Measurements from ENCODE around the gene LIPI.
"Not testable (repeated sequence)": the region's sequence is repeated elsewhere in the genome, so short reads cannot be mapped to it uniquely, and the experiment has no call there.

LIPI gene

GRCh38 chr21:14073615-14074014 lies 137.1 kb downstream of the LIPI start:
- no peak for DNase-seq (ENCODE audit: low spot score)

- DNase-seq (ENCODE audit: low spot score): no peak
Observed at GRCh38 chr21:14072761-14073535, 137.8 kb downstream of the LIPI start.

GRCh38 chr21:14071902-14072734 lies 138.6 kb downstream of the LIPI start:
- DNase-seq (ENCODE audit: low spot score): no peak

- DNase-seq (ENCODE audit: low spot score): no peak
Observed at GRCh38 chr21:14070968-14071367, 139.8 kb downstream of the LIPI start.

- no peak for DNase-seq (ENCODE audit: low spot score)
Observed at GRCh38 chr21:14070049-14070893, 140.5 kb downstream of the LIPI start.

GRCh38 chr21:14064296-14064645 lies 146.5 kb downstream of the LIPI start:
- DNase-seq (ENCODE audit: low spot score): no peak

GRCh38 chr21:14063620-14064295 lies 147.0 kb downstream of the LIPI start:
- not testable (repeated sequence) for DNase-seq (ENCODE audit: low spot score)

GRCh38 chr21:14062684-14063083 lies 148.1 kb downstream of the LIPI start:
- not testable (repeated sequence) for DNase-seq (ENCODE audit: low spot score)

GRCh38 chr21:14061820-14062219 lies 148.9 kb downstream of the LIPI start:
- DNase-seq (ENCODE audit: low spot score): not testable (repeated sequence)

GRCh38 chr21:14058995-14059627 lies 151.6 kb downstream of the LIPI start:
- not testable (repeated sequence) for DNase-seq (ENCODE audit: low spot score)

All from LoVo (cell line).